GM10266 (cell line): Measurements from ENCODE around the gene SNTG2.

Experiments
- DNase-seq: peaks from one replicate; pipeline ENCODE4 v3.0.0; 2012; ENCODE audit errors: extremely low spot score
- CTCF ChIP-seq: IDR thresholded peaks from 2 replicates; pipeline ENCODE4 v1.5.1; 2012; ENCODE audit warnings: mild to moderate bottlenecking, low read depth; ENCODE audit not compliant: control insufficient read depth, insufficient read depth; ENCODE audit errors: missing control alignments

Gene SNTG2

GRCh38 chr2:1324884-1325283 is 374.2 kb downstream of the SNTG2 start:
- no peak for TF ChIP-seq CTCF
- no peak for DNase-seq

DNA sequence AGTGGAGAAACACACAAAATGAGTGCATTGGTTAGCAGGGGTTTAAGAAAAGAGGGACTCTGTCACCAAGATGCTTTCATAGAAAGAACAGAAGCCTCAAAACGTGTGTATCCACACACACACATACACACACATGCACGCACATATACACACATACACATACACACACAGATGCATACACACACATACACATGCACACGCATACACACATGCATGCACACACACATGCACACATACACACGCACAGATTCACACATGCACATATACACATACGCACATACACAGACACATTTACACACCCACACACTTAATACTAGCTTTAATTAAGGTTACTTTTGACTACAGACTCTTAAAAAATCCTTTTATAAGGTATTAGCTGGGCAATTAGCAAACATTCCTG is 378.0 kb downstream of the SNTG2 start:
- no peak for TF ChIP-seq CTCF
- no peak for DNase-seq

GRCh38 chr2:1339388-1340140 is 388.9 kb downstream of the SNTG2 start:
- DNase-seq, result no peak
- no peak for TF ChIP-seq CTCF

DNA sequence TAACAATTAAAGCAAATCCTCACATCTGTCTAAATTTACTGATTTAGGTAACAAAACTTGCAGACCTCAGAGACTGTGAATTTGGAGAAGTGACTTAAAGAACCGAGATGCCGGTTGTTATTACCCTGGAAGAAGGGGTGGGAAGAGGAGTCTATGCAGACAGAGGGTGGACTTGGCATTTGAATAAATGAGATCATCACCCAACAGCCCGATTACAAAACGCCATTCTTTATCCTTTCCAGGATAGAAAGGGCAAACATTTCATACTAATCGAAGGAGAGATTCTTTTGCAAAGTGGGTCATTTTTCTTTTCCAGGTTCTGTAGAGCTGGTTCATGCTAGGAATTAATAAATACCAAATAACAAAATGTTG is 389.5 kb downstream of the SNTG2 start:
- DNase-seq, result no peak
- no peak for TF ChIP-seq CTCF

DNA sequence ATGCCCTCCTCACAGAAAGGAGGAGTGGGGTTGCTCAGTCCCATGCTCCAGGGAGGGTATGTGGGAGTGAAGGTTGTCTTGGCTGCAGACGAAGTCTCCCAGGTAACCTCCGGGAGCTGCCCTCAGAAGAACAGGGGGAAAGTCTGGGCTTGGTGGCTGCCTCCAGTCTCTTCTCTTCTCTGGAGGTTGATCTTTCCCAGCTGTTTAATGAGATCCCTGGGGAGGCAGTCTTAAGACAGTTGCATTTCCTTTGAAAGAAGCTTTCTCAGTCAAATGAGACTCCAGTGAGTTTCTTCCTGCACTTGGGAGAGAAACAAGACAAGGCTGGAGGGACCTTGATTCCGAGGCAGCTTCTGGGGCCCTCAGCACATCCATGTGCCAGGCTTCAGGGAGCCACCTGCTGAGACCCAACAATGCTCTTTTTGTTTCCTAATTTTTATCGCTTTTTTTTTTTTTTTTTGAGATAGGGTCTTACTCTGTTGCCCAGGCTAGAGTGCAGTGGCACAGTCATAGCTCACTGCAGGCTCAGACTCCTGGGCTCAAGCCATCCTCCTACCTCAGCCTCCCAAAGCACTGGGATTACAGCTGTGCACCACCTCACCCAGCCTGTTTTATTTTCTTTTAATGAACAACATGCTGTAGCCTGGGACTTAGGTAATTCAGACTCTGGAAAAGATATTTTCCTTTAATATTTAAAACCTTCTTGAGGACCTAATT is 390.9 kb downstream of the SNTG2 start:
- no peak for DNase-seq
- no peak for TF ChIP-seq CTCF

DNA sequence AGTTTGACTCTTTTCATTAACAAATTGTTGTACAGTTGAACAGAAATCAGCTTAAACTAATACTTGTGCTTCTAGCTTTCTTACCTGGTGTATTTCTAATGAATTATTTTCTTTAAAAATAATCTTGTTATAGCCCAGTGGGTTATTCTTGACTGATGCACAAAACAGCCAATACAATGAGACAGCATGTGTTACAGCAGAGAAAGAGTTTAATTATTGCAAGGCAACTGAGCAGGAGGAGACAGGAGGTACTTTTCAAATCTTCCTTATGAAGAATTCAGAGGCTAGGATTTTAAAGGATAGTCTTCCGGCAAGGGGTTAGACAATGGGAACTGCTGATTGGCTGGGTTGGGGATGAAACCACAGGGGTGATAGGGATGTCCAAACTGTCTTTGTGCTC is 398.1 kb downstream of the SNTG2 start:
- TF ChIP-seq CTCF, result no peak
- DNase-seq, result no peak

DNA sequence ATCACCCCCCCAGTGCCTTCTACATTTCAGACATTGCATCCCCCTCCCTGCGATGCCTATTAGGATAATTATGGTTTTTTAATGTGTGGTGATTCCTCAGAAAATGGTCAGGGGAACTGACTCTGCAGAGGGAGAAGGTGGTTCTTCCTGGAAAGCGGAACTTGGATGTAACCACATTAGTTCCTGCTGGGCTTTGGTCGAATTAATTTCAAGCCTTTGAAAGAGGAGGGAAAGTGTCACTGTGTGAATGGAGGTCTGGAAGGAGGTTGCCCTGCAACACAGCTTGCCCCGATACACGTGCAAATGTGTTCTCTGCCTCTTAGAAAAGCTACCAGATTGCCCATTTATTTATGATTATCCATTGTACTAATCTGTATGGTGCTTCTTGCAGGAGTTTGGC is 399.5 kb downstream of the SNTG2 start:
- DNase-seq, result no peak
- TF ChIP-seq CTCF, result no peak
